HEK293 (cell line): ENCODE results near the gene CYP2S1.
A peak's percentile ranks its signal among the peaks of the same experiment; 100 is the strongest.

Experiments used
- BCL11A ChIP-seq: fragments of 450-650 bp; formaldehyde crosslinking; IDR thresholded peaks from 2 replicates; pipeline ENCODE4 v1.5.1; 2016; ENCODE audit warnings: low read depth, missing biosample characterization, missing genetic modification characterization
- KLF7 ChIP-seq: fragments of 450-650 bp; formaldehyde crosslinking; IDR thresholded peaks from 2 replicates; pipeline ENCODE4 v1.5.1; 2016; ENCODE audit warnings: missing biosample characterization, missing genetic modification characterization, borderline replicate concordance
- KLF9 ChIP-seq: fragments of 450-650 bp; formaldehyde crosslinking; IDR thresholded peaks from 2 replicates; pipeline ENCODE4 v1.5.1; 2016; ENCODE audit warnings: missing biosample characterization, missing genetic modification characterization, low read depth
- PRDM1 ChIP-seq: fragments of 450-650 bp; formaldehyde crosslinking; IDR thresholded peaks from 2 replicates; pipeline ENCODE4; 2016; ENCODE audit warnings: missing biosample characterization, missing genetic modification characterization
- RBAK ChIP-seq: fragments of 450-650 bp; formaldehyde crosslinking; IDR thresholded peaks from 2 replicates; pipeline ENCODE4 v1.5.1; 2016; ENCODE audit warnings: missing biosample characterization, missing genetic modification characterization
- WT1 ChIP-seq: fragments of 450-650 bp; formaldehyde crosslinking; IDR thresholded peaks from 2 replicates; pipeline ENCODE4 v1.5.1; 2016; ENCODE audit warnings: missing biosample characterization, missing genetic modification characterization
- ZBTB17 ChIP-seq: fragments of 450-650 bp; formaldehyde crosslinking; IDR thresholded peaks from 2 replicates; pipeline ENCODE4 v1.5.1; 2016; ENCODE audit warnings: missing biosample characterization, missing genetic modification characterization
- ZBTB20 ChIP-seq: fragments of 450-650 bp; formaldehyde crosslinking; IDR thresholded peaks from 2 replicates; pipeline ENCODE4 v1.5.1; 2016; ENCODE audit warnings: missing biosample characterization, missing genetic modification characterization
- ZBTB48 ChIP-seq: fragments of 450-650 bp; formaldehyde crosslinking; IDR thresholded peaks from 2 replicates; pipeline ENCODE4 v1.5.1; 2016; ENCODE audit warnings: missing biosample characterization, missing genetic modification characterization
- ZBTB7A ChIP-seq: fragments of 450-650 bp; formaldehyde crosslinking; IDR thresholded peaks from 2 replicates; pipeline ENCODE4 v1.5.1; 2016; ENCODE audit warnings: low read depth, missing biosample characterization, missing genetic modification characterization
- ZFP37 ChIP-seq: fragments of 450-650 bp; formaldehyde crosslinking; IDR thresholded peaks from 2 replicates; pipeline ENCODE4 v1.5.1; 2016; ENCODE audit warnings: missing biosample characterization, missing genetic modification characterization
- ZFP69B ChIP-seq: fragments of 450-650 bp; formaldehyde crosslinking; IDR thresholded peaks from 2 replicates; pipeline ENCODE4 v1.5.1; 2016; ENCODE audit warnings: missing biosample characterization, missing genetic modification characterization
- ZNF155 ChIP-seq: fragments of 450-650 bp; formaldehyde crosslinking; IDR thresholded peaks from 2 replicates; pipeline ENCODE4 v1.5.1; 2016; ENCODE audit warnings: missing biosample characterization, missing genetic modification characterization
- ZNF2 ChIP-seq: fragments of 450-650 bp; formaldehyde crosslinking; IDR thresholded peaks from 2 replicates; pipeline ENCODE4 v1.5.1; 2016; ENCODE audit warnings: missing biosample characterization, missing genetic modification characterization
- ZNF202 ChIP-seq: fragments of 450-650 bp; formaldehyde crosslinking; IDR thresholded peaks from 2 replicates; pipeline ENCODE4 v1.5.1; 2016; ENCODE audit warnings: missing biosample characterization, missing genetic modification characterization, borderline replicate concordance
- ZNF24 ChIP-seq: fragments of 450-650 bp; formaldehyde crosslinking; IDR thresholded peaks from 2 replicates; pipeline ENCODE4 v1.5.1; 2016; ENCODE audit warnings: missing biosample characterization, missing genetic modification characterization
- ZNF280D ChIP-seq: fragments of 450-650 bp; formaldehyde crosslinking; IDR thresholded peaks from 2 replicates; pipeline ENCODE4 v1.5.1; 2016; ENCODE audit warnings: missing biosample characterization, missing genetic modification characterization
- ZNF324 ChIP-seq: fragments of 450-650 bp; formaldehyde crosslinking; IDR thresholded peaks from 2 replicates; pipeline ENCODE4 v1.5.1; 2016; ENCODE audit warnings: missing biosample characterization, missing genetic modification characterization
- ZNF362 ChIP-seq: fragments of 450-650 bp; formaldehyde crosslinking; IDR thresholded peaks from 2 replicates; pipeline ENCODE4 v1.5.1; 2016; ENCODE audit warnings: missing biosample characterization, missing genetic modification characterization
- ZNF433 ChIP-seq: fragments of 450-650 bp; formaldehyde crosslinking; IDR thresholded peaks from 2 replicates; pipeline ENCODE4 v1.5.1; 2016; ENCODE audit warnings: missing biosample characterization, missing genetic modification characterization, low read depth
- ZNF600 ChIP-seq: fragments of 450-650 bp; formaldehyde crosslinking; IDR thresholded peaks from 2 replicates; pipeline ENCODE4 v1.5.1; 2016; ENCODE audit warnings: missing biosample characterization, missing genetic modification characterization
- ZNF76 ChIP-seq: fragments of 450-650 bp; formaldehyde crosslinking; IDR thresholded peaks from 2 replicates; pipeline ENCODE4; 2016; ENCODE audit warnings: low read depth, missing biosample characterization, missing genetic modification characterization, borderline replicate concordance
- TF ChIP-seq, protein P1 (sequence below): fragments of 450-650 bp; formaldehyde crosslinking; IDR thresholded peaks from 2 replicates; pipeline ENCODE4 v1.5.1; 2016; ENCODE audit warnings: missing biosample characterization, missing genetic modification characterization
- TF ChIP-seq, protein P2 (sequence below): fragments of 450-650 bp; formaldehyde crosslinking; IDR thresholded peaks from 2 replicates; pipeline ENCODE4 v1.5.1; 2016; ENCODE audit warnings: missing biosample characterization, missing genetic modification characterization
- TF ChIP-seq, protein P3 (sequence below): fragments of 450-650 bp; formaldehyde crosslinking; IDR thresholded peaks from 2 replicates; pipeline ENCODE4 v1.5.1; 2016; ENCODE audit warnings: missing biosample characterization, missing genetic modification characterization
- TF ChIP-seq, protein P4 (sequence below): fragments of 450-650 bp; formaldehyde crosslinking; IDR thresholded peaks from 2 replicates; pipeline ENCODE4 v1.5.1; 2017; ENCODE audit warnings: missing biosample characterization, missing genetic modification characterization

CYP2S1 gene

GRCh38 chr19:41225238-41226052, 32.4 kb downstream of the CYP2S1 start (continued):
- TF ChIP-seq, protein P1, sequence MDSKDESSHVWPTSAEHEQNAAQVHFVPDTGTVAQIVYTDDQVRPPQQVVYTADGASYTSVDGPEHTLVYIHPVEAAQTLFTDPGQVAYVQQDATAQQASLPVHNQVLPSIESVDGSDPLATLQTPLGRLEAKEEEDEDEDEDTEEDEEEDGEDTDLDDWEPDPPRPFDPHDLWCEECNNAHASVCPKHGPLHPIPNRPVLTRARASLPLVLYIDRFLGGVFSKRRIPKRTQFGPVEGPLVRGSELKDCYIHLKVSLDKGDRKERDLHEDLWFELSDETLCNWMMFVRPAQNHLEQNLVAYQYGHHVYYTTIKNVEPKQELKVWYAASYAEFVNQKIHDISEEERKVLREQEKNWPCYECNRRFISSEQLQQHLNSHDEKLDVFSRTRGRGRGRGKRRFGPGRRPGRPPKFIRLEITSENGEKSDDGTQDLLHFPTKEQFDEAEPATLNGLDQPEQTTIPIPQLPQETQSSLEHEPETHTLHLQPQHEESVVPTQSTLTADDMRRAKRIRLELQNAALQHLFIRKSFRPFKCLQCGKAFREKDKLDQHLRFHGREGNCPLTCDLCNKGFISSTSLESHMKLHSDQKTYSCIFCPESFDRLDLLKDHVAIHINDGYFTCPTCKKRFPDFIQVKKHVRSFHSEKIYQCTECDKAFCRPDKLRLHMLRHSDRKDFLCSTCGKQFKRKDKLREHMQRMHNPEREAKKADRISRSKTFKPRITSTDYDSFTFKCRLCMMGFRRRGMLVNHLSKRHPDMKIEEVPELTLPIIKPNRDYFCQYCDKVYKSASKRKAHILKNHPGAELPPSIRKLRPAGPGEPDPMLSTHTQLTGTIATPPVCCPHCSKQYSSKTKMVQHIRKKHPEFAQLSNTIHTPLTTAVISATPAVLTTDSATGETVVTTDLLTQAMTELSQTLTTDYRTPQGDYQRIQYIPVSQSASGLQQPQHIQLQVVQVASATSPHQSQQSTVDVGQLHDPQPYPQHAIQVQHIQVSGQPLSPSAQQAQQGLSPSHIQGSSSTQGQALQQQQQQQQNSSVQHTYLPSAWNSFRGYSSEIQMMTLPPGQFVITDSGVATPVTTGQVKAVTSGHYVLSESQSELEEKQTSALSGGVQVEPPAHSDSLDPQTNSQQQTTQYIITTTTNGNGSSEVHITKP (tag by site-specific recombination) = peak; percentile 75
- peak; percentile 86; the same call in 1 of the 2 replicates for TF ChIP-seq ZFP37 (tag by site-specific recombination)
- TF ChIP-seq, protein P2, sequence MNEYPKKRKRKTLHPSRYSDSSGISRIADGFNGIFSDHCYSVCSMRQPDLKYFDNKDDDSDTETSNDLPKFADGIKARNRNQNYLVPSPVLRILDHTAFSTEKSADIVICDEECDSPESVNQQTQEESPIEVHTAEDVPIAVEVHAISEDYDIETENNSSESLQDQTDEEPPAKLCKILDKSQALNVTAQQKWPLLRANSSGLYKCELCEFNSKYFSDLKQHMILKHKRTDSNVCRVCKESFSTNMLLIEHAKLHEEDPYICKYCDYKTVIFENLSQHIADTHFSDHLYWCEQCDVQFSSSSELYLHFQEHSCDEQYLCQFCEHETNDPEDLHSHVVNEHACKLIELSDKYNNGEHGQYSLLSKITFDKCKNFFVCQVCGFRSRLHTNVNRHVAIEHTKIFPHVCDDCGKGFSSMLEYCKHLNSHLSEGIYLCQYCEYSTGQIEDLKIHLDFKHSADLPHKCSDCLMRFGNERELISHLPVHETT (tag by site-specific recombination) = peak; percentile 89
- TF ChIP-seq ZBTB17 = peak; percentile 71
- peak; percentile 18; the same call in 1 of the 2 replicates for TF ChIP-seq ZBTB20 (tag by site-specific recombination)
- TF ChIP-seq WT1 (tag by site-specific recombination) = peak; percentile 79; the same call in 1 of the 2 replicates
- no peak for TF ChIP-seq ZNF202
- TF ChIP-seq, protein P3, sequence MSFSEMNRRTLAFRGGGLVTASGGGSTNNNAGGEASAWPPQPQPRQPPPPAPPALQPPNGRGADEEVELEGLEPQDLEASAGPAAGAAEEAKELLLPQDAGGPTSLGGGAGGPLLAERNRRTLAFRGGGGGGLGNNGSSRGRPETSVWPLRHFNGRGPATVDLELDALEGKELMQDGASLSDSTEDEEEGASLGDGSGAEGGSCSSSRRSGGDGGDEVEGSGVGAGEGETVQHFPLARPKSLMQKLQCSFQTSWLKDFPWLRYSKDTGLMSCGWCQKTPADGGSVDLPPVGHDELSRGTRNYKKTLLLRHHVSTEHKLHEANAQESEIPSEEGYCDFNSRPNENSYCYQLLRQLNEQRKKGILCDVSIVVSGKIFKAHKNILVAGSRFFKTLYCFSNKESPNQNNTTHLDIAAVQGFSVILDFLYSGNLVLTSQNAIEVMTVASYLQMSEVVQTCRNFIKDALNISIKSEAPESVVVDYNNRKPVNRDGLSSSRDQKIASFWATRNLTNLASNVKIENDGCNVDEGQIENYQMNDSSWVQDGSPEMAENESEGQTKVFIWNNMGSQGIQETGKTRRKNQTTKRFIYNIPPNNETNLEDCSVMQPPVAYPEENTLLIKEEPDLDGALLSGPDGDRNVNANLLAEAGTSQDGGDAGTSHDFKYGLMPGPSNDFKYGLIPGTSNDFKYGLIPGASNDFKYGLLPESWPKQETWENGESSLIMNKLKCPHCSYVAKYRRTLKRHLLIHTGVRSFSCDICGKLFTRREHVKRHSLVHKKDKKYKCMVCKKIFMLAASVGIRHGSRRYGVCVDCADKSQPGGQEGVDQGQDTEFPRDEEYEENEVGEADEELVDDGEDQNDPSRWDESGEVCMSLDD = peak; percentile 73; the same call in 1 of the 2 replicates
- TF ChIP-seq, protein P4, sequence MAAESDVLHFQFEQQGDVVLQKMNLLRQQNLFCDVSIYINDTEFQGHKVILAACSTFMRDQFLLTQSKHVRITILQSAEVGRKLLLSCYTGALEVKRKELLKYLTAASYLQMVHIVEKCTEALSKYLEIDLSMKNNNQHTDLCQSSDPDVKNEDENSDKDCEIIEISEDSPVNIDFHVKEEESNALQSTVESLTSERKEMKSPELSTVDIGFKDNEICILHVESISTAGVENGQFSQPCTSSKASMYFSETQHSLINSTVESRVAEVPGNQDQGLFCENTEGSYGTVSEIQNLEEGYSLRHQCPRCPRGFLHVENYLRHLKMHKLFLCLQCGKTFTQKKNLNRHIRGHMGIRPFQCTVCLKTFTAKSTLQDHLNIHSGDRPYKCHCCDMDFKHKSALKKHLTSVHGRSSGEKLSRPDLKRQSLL (tag by site-specific recombination) = no peak
- TF ChIP-seq ZNF324 (tag by site-specific recombination) = peak; percentile 60
- TF ChIP-seq ZNF362 (tag by site-specific recombination) = no peak
- TF ChIP-seq ZBTB7A (tag by site-specific recombination) = no peak
- TF ChIP-seq ZNF76 (tag by site-specific recombination) = no peak
- TF ChIP-seq PRDM1 = 0 out of 2 replicates have a peak, but pooled peaks have one; percentile 35
- peak; percentile 56; the same call in 1 of the 2 replicates for TF ChIP-seq ZBTB48 (tag by site-specific recombination)
- peak; percentile 82 for TF ChIP-seq ZNF280D (tag by site-specific recombination)
- peak; percentile 36; the same call in 1 of the 2 replicates for TF ChIP-seq ZNF2 (tag by site-specific recombination)
- TF ChIP-seq ZNF433 = no peak
- TF ChIP-seq ZNF155 (tag by site-specific recombination) = no peak
- TF ChIP-seq RBAK (tag by site-specific recombination) = peak; percentile 84; the same call in 1 of the 2 replicates
- TF ChIP-seq ZNF600 = peak; percentile 89
- peak; percentile 36; the same call in 1 of the 2 replicates for TF ChIP-seq KLF9 (tag by site-specific recombination)
- TF ChIP-seq ZFP69B (tag by site-specific recombination) = peak; percentile 76
- peak; percentile 69 for TF ChIP-seq ZNF24 (tag by site-specific recombination)
- peak; percentile 64; the same call in 1 of the 2 replicates for TF ChIP-seq KLF7 (tag by site-specific recombination)
- TF ChIP-seq BCL11A = no peak
